HG03097 (cell line): ENCODE measurements around the gene ZNF682.
"Not testable (repeated sequence)": the region's sequence is repeated elsewhere in the genome, so short reads cannot be mapped to it uniquely, and the experiment has no call there.

Experiments
- ATAC-seq: cut with Tn5 transposase; IDR thresholded peaks from one replicate; pipeline ENCODE4 v1.9.1; 2021; ENCODE audit not compliant: unreplicated experiment, low FRiP score

The ZNF682 gene

GRCh38 chr19:20005741-20006140, 33.6 kb downstream of the ZNF682 start:
- no peak for ATAC-seq

- no peak for ATAC-seq
These were observed 41.5 kb downstream of the ZNF682 start for GRCh38 chr19:19997656-19998268.

DNA sequence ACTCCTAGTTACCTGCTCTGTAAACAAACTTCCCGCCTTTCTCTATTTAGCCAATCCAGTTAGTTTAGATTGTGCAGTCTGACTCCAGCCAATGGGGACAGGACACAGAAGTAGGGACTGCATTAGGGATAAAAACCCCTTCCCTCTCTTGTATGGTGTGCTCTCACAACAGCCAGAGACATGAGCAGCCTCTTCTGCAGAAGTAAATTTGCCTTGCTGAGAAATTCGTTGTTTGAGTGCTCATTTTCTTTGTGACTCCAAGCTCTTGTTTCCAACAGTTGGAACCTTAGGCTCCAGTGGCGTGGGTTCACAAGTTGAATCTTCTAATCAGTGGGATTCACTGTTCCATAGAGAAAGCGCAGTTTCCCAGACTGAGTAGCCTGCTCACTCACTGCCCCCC, 72.4 kb downstream of the ZNF682 start:
- ATAC-seq: no peak

DNA sequence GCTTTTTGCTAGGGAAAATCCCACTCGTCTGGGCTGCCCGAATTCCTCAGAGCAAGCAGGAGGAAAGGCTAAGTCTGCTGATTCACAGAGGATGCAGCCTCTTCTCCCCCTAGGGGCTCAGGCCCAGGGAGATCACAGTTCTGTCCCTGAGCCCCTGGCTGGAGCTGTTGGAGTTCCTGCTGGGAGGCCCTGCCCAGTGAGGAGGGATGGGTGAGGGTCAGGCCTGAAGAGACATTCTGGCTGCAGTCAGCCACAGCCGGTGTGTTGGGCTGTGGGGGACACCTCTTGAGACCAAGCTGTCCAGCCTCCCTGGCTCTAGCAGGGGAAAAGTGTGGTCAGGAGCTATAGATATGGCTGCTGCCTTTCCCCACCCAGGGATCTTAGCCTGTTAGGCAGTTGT, 73.2 kb downstream of the ZNF682 start:
- ATAC-seq: not testable (repeated sequence)

- no peak for ATAC-seq
These were observed 74.9 kb downstream of the ZNF682 start for GRCh38 chr19:19964416-19964815.

DNA sequence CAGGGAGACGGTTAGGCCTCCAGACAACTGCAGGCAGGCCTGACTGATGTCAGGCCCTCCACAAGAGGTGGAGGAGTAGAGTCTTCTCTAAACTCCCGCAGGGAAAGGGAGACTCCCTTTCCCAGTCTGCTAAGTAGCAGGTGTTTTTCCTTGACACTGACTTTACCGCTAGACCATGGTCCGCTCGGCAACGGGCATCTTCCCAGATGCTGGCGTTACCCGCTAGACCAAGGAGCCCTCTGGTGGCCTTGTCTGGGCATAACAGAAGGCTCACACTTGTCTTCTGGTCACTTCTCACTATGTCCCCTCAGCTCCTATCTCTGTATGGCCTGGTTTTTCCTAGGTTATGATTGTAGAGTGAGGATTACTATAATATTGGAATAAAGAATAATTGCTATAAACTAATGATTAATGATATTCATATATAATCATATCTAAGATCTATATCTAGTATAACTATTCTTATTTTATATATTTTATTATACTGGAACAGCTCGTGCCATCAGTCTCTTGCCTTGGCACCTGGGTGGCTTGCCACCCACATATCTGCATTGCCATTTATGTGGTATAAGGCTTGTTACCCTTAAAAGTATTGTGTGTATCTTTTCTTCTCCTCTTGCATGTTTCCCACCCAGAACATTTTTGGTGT, 80.0 kb downstream of the ZNF682 start:
- not testable (repeated sequence) for ATAC-seq

DNA sequence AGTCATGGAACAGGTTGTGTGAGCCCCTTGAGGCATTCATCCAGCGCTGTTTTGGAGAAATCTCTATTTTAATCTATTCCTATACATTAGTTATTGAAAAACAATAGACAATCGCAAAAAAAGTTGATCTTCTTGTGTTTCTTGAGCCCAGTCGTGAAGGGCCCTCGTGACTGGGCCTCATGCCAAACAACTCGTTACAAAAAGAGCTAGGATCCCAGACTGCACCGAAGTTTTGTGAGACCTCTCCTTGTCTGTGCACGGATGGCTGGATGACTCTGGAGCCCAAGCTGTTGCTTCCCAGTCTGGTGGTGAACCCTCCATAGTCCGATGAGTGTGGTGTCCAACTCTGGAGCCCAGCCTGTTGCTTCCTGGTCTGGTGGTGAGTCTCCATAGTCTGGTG, 81.5 kb downstream of the ZNF682 start:
- ATAC-seq: not testable (repeated sequence)

DNA sequence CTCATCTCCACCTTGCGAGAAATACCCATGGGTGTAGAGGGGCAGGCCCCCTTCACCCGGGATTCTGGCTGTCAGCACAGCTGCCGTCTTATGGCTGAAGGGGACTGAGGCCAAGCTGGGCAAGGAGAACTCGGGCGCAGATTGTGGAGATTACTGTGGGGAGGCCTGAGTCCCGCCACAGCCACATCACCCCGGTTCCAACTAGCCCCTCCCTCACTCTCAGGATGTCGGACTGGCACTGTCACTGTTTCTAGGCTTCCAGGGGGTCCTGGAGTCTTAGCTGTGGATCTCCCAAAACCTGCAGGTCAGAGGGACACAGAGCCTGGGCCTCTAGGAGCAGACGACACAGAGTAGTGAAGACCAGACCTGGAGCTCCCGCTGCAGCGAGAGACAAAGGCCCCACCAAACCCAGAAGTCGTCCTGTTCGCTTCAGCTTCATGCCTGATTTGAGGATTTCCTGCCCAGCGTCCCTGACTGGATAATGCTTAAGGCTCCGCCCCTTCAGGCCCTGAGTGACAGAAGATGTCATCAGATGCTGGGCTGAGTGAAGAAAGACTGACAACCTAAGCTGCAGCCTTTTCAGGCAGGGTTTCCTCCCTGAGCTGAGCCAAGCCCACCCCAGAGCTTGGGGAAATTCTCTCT, 82.8 kb downstream of the ZNF682 start:
- ATAC-seq: no peak

- no peak for ATAC-seq
These were observed 84.1 kb downstream of the ZNF682 start for GRCh38 chr19:19955208-19955607.
